ENCODE results near the gene ANKS1B. TPM values are rescaled to one million over a fixed set of nuclear protein-coding genes. Genes with fewer than 3 reads are reported as not detected.

The ANKS1B gene
- total RNA-seq, 1 donor from 2014 or later, result 0.46 TPM

GRCh38 chr12:98724384-98725155 is 1260.2 kb downstream of the ANKS1B start:
- TF ChIP-seq, protein P1, sequence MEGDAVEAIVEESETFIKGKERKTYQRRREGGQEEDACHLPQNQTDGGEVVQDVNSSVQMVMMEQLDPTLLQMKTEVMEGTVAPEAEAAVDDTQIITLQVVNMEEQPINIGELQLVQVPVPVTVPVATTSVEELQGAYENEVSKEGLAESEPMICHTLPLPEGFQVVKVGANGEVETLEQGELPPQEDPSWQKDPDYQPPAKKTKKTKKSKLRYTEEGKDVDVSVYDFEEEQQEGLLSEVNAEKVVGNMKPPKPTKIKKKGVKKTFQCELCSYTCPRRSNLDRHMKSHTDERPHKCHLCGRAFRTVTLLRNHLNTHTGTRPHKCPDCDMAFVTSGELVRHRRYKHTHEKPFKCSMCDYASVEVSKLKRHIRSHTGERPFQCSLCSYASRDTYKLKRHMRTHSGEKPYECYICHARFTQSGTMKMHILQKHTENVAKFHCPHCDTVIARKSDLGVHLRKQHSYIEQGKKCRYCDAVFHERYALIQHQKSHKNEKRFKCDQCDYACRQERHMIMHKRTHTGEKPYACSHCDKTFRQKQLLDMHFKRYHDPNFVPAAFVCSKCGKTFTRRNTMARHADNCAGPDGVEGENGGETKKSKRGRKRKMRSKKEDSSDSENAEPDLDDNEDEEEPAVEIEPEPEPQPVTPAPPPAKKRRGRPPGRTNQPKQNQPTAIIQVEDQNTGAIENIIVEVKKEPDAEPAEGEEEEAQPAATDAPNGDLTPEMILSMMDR (conservative IDR thresholded peaks at IDR 0.05; ENCODE audit: low read depth, low read length), result no peak
- no peak overlapping the region for H3K4me3 ChIP-seq (ENCODE audit: low read depth, low read length)
- DNase-seq (ENCODE audit: low read depth), result no peak

DNA sequence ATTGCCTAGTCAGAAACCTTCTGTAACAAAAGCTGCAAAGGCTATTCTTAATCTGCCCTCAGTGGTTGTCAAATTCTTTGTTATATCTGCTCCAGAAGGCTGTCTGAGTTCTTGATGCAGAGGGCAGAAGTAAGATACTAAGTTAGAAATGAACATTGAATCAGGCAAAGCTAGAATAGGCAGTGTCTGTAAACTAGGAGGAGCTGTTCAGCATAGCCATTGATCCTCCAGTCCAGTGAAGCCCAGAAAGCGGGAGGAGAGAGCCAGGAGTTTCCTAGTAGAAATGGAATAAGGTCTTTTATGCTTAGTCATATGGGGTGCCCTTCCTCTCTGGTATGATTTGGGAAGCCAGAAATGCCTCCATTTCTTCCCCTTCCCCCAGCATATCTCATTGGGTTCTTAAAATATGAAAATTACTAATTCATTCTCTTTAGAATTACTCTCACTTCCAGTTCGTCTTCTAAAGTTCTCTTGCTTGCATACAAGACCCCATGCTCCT is 1263.5 kb downstream of the ANKS1B start:
- TF ChIP-seq, protein P1 (conservative IDR thresholded peaks at IDR 0.05; ENCODE audit: low read depth, low read length), result no peak
- no peak overlapping the region for H3K4me3 ChIP-seq (ENCODE audit: low read depth, low read length)
- DNase-seq (ENCODE audit: low read depth), result no peak

GRCh38 chr12:98719515-98720504 is 1264.9 kb downstream of the ANKS1B start:
- TF ChIP-seq, protein P1 (conservative IDR thresholded peaks at IDR 0.05; ENCODE audit: low read depth, low read length), result no peak
- DNase-seq (ENCODE audit: low read depth), result no peak
- no peak overlapping the region for H3K4me3 ChIP-seq (ENCODE audit: low read depth, low read length)

GRCh38 chr12:98714426-98714825 is 1270.3 kb downstream of the ANKS1B start:
- H3K4me3 ChIP-seq (ENCODE audit: low read depth, low read length), result no peak overlapping the region
- TF ChIP-seq, protein P1 (conservative IDR thresholded peaks at IDR 0.05; ENCODE audit: low read depth, low read length), result no peak
- no peak for DNase-seq (ENCODE audit: low read depth)

- no peak overlapping the region for H3K4me3 ChIP-seq (ENCODE audit: low read depth, low read length)
- no peak for DNase-seq (ENCODE audit: low read depth)
- TF ChIP-seq, protein P1 (conservative IDR thresholded peaks at IDR 0.05; ENCODE audit: low read depth, low read length), result no peak
These were observed 1275.7 kb downstream of the ANKS1B start for GRCh38 chr12:98709022-98709421.

- DNase-seq (ENCODE audit: low read depth), result no peak
- H3K4me3 ChIP-seq (ENCODE audit: low read depth, low read length), result no peak overlapping the region
- TF ChIP-seq, protein P1 (conservative IDR thresholded peaks at IDR 0.05; ENCODE audit: low read depth, low read length), result no peak
These were observed 1283.6 kb downstream of the ANKS1B start for GRCh38 chr12:98701166-98701565.
